Measurements from ENCODE around the gene ABCC12.

ABCC12 gene

DNA sequence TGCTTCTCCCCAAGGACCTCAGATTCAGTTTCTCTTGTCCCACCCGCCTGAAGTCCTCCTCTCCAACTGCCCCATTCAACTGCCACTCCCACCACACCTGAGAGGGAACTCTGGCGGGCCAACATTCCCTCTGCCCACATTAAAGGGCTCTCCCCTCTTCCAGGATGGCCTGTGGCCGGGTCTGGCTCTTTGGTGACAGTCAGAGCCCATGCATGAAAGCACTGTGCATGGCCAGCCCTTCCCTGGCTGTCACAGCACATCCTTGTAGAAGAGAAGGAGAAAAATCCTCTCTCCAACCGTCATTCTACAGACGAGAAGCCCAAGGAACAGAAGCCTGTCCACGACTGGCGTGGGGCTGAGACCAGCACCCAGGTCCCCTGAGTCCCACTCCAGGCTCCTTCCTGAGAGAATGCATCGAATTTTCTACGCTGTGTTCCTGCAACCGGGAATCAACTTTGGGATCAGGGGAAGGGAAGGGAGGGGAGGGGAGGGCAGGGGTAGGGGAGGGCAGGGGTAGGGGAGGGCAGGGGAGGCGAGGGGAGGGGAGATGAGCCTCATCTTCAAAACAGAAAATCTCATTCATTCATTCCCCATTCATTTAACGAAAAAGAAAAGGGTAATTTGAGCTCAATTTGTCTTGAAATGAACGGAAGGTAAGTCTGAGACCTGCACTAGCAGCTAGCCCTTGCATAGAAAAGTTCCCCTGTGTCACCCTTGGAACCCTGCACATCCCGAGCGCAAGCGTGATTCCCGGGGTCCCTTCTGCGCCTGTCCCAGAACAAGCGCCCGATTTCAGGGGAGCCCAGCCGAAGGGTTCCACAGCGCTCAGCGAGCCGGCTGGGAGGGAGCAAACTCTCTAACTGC is at the start of gene ABCC12:
Gene ABCC12, minus strand, starts transcription at position 68 of the 864 bp plus-strand sequence. CDS start 9,569 bp downstream, outside the sequence.
- TF ChIP-seq GATA3 (IDR thresholded peaks at IDR 0.05; ENCODE audit: low read depth, low read length) (no peak), GATA2 (IDR thresholded peaks at IDR 0.05; ENCODE audit: low read depth, low read length) (no peak)

DNA sequence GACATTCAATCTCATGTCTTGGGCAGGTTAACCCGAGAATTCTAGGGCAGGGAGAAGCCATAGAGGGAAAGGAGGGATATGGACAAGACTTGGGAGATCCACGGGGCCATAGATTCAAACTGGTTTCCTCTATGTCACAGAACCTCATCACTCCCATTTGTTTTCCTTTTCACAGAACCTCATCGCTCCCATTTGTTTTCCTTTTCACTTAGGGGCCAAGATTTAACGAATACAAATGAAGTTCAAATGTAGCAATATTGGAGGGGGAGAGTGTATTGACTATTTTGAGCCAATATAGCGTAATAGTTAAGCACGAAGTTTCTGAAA is 49.0 kb upstream of the ABCC12 start:
- TF ChIP-seq GATA2 (IDR thresholded peaks at IDR 0.05; ENCODE audit: low read depth, low read length), result no peak
- no peak for TF ChIP-seq GATA3 (IDR thresholded peaks at IDR 0.05; ENCODE audit: low read depth, low read length)

DNA sequence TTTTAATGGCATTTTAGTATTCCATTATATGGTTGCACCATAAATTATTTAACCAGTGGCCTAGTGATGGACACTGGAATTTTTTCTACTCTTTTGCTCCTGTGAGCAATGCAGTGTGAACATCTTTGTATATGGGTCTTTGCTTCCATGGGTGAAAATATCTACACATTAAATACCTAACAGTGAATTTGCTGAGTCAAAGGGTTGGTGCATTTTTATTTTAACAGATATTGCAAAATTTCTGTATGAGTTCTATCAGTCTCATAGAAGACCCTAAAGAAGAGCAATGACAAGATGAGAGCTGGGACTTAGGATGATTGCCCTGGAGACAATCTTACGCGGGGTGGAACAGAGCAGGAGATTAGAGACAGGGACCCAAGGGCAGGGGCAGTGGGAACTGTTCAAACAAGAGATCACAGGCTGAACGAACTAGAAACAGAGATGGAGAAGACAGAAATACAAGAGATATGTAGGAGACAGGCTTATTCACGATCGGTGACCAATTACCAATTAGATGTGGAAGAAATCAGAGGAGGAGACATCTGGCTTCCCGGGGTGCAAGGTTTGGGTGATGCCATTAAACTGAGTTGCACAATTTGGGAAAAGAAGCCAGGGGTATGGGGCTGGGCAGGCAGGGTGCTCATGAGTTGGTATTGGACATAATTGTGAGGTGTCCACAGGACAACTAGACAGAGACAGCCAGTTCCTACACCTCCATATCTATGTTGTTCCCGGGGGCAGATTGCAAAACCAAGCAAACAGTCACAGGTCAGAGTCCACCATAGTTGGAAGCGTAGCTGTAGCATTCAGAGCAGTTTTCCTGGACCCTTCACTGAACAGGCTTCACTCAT is 48.4 kb upstream of the ABCC12 start:
- TF ChIP-seq GATA3 (IDR thresholded peaks at IDR 0.05; ENCODE audit: low read depth, low read length), result no peak
- no peak for TF ChIP-seq GATA2 (IDR thresholded peaks at IDR 0.05; ENCODE audit: low read depth, low read length)

DNA sequence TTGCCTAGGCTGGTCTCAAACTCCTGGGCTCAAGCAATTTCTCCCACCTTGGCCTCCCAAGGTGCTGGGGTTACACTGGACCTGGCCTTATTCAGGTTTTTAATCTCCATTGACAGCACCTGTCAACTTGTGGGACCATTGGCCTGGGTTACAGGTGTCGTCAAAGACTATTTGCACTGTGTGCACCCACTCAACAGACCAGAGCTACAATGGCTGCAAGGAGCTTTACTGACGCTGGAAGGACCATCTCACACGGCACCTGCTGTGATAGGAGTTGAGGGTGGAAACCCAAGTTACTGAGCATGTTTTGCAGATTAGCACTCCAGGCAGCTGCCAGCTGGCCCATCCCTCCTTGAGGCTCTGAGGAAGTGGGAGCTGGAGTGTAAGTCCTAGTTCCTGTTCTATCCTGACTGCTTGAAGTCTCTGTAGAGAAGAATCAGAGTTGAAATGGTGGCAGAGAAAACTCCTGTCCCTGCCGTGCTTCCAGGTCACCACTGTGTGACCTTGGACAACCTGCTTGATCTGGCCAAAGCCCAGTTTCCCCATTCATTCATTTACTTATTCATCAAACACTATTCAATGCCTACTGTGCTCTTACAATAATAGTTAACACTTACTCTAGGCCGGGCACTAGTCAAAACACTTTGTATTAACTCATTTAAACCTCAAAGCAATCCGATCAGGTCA is 45.9 kb upstream of the ABCC12 start:
- TF ChIP-seq GATA2 (IDR thresholded peaks at IDR 0.05; ENCODE audit: low read depth, low read length) (no peak), GATA3 (IDR thresholded peaks at IDR 0.05; ENCODE audit: low read depth, low read length) (no peak)

DNA sequence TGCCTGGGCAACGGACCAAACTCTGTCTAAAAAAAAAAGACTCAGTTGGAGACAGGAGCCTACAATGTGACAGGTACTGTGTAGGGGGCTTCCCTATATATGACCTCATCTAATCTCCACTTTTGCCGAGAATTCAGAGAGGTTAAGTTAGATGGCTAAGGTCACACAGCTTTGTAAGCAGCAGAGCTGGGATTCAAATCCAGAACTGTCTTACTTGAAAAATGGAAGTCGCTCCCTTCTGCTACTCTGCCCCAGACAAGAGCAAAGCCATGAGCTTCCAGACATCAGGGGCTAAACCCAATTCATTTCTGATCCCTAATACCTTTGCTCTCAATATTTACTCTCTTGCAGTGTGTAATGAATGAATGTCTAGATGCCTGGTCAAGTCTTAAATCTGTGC is 41.5 kb upstream of the ABCC12 start:
- no peak for TF ChIP-seq GATA2 (IDR thresholded peaks at IDR 0.05; ENCODE audit: low read depth, low read length)
- no peak for TF ChIP-seq GATA3 (IDR thresholded peaks at IDR 0.05; ENCODE audit: low read depth, low read length)

DNA sequence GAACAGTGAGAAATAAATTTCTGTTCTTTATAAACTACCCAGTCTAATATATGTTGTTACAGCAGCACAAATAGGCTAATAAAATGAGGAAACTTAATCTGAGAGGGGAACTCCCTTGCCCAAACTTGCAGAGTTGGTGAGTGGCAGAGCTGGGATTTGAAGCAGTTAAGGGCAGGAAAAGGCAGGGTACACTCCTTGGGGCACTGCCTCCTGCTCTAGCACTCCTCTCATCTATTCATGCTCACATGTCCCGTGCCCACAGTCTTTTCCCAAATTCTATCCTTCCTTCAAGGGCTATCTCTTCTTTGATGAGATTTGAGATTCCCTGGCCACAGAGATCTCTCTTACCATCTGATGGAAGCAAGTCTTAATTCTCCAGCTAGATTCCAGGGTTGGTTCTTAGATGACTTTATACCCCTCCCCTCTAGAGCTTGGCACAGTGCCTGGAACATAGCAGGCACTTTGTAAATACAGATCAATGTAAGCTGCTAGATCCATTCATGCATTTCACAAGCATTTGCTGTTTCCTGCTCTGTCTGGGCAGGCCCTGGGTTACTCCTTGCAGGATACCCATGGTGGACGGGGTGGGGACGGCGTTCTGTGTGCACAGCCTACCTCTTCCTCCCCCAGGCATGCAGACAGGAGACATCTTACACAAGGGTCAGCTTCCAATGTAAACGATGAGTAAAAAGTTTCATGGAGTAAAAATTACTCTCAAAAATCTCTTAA is 39.2 kb upstream of the ABCC12 start:
- no peak for TF ChIP-seq GATA2 (IDR thresholded peaks at IDR 0.05; ENCODE audit: low read depth, low read length)
- no peak for TF ChIP-seq GATA3 (IDR thresholded peaks at IDR 0.05; ENCODE audit: low read depth, low read length)

DNA sequence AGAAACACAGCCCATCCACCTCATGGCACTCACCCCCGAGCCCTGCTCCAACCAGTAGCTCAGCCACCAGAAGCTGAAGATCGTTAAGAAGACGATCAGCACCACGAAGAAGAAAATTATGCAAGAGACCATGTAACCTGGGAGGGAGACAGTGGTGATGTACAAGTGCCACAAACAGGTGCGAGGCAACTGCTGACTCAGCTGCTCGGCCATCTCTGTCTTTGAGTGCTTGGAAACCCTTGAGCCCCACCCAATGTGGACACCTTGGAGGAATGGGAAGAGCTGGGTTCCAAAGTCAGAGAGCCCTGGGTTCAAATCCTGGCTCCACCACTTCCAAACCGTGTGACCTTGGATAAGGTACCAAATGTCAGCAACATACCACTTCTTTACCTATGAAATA is 38.1 kb upstream of the ABCC12 start:
- no peak for TF ChIP-seq GATA2 (IDR thresholded peaks at IDR 0.05; ENCODE audit: low read depth, low read length)
- TF ChIP-seq GATA3 (IDR thresholded peaks at IDR 0.05; ENCODE audit: low read depth, low read length), result no peak

DNA sequence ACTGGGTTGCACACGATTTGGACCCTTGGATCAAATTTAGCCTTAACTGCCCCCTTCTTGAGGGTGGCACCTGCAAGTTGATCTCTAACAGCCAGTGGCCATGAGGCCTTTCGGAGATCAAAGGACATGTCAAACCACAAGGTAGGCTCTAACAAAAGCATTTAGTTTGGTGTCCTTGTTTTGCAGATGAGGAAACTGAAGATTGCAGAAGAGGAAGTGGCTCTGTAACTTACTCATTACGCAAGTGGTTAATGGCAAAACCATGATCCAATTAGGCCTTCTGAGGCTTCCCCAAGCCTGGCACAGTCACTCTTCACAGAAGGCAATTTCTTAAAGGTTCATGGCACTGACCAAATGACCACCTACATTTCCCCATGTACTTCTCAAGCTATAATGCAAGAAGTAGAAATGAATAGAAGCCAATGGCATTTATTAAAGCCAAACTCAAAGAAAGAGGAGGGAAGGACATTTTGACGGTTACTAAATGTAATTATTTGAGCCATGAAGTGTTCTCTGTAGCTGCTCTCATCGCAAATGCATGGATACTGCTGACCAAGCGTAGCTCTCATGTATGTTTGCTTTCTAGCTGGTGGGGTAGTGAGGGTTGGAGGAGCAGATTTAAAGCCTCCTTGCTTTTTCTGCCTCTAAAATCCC is 32.8 kb upstream of the ABCC12 start:
- TF ChIP-seq GATA2 (IDR thresholded peaks at IDR 0.05; ENCODE audit: low read depth, low read length) (no peak), GATA3 (IDR thresholded peaks at IDR 0.05; ENCODE audit: low read depth, low read length) (no peak)

DNA sequence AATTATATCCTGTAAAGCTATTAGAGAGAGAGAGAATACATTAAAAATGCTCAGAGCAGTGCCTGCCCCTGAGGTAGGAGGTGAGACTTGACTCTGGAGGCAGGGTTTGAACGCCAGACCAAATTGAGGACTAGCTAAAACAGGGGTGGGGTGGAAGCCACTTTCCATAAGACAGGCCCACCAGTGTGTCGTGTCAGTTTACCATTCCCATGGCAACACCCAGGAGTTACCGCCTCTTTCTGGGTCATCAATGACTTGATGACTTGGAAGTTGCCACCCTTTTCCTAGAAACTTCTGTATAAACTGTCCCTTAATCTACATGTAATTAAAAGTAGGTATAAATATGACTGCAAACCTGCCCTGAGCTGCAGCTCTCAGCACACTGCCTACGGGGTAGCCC is 32.0 kb upstream of the ABCC12 start:
- TF ChIP-seq GATA3 (IDR thresholded peaks at IDR 0.05; ENCODE audit: low read depth, low read length) (no peak), GATA2 (IDR thresholded peaks at IDR 0.05; ENCODE audit: low read depth, low read length) (no peak)

DNA sequence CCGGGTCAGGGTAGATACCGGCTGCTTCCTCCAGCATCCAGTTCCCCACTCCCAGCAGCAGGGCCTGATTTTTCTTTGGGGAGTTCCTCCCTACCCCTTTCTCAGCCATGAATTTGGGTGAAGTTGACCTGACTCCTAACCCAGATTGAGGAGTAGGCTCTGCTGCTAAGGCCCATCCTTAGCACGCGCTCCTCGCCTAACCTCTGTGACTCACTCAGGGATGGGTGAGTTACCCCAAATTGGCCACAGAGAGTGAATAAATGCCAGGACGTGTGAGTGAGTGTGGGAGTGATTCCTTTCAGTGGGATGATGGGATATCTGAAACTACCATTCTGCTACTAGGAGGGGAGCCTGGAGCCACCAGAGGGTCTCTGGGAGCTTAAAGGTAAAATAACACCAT is 28.9 kb upstream of the ABCC12 start:
- TF ChIP-seq GATA3 (IDR thresholded peaks at IDR 0.05; ENCODE audit: low read depth, low read length) (no peak), GATA2 (IDR thresholded peaks at IDR 0.05; ENCODE audit: low read depth, low read length) (no peak)

DNA sequence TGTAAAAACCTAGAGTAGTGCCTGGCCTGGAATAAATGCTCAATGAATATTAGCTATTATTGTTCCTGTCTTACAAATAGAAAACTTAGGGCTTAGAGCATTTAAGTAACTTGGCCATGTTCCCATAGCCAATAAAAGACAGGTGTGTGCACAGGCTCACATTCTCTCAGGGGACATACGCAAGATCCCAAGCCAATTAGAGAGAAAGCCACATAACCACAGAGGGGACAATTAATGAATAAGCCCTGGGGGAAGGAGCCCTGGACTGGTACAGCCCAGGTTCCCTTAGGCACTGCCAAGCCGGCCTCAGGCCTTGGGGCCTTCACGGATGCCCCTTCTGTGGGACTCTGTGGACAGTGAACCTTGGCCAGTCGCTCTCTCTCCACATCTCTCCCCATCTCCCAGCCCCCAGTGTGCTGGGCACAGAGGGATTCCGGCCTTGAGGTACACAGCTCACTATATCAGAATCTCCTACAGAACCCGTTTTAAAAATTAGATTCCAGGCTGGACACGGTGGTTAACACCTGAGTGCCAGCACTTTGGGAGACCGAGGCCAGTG is 27.3 kb upstream of the ABCC12 start:
- no peak for TF ChIP-seq GATA3 (IDR thresholded peaks at IDR 0.05; ENCODE audit: low read depth, low read length)
- TF ChIP-seq GATA2 (IDR thresholded peaks at IDR 0.05; ENCODE audit: low read depth, low read length), result no peak

DNA sequence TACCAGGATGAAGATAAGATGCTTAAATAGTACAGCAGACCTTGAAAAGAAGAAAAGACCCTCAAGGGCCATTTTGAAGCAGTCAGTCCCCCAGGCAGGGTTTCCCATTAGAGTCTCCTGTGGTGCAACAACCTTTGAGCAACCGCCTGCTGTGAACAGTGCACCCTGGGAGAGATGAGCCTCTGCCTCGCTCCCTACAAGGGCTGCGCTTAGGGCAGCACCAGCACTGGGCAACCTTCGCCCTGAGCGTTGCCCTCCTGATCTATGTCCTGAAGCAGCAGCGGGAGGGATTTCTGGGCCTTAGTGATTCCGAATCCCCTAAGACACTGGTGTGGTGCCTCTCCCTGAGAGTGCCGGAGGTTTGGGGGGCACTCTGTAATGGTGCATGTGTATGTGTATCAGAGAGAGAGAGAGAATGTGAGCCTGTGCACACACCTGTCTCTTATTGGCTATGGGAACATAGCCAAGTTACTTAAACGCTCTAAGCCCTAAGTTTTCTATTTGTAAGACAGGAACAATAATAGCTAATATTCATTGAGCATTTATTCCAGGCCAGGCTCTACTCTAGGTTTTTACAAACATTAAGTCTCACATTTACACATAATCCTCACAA is 25.2 kb upstream of the ABCC12 start:
- TF ChIP-seq GATA3 (IDR thresholded peaks at IDR 0.05; ENCODE audit: low read depth, low read length) (no peak), GATA2 (IDR thresholded peaks at IDR 0.05; ENCODE audit: low read depth, low read length) (no peak)

All from SH-SY5Y (cell line).